ENCODE measurements around the gene KLHL36.

DNA sequence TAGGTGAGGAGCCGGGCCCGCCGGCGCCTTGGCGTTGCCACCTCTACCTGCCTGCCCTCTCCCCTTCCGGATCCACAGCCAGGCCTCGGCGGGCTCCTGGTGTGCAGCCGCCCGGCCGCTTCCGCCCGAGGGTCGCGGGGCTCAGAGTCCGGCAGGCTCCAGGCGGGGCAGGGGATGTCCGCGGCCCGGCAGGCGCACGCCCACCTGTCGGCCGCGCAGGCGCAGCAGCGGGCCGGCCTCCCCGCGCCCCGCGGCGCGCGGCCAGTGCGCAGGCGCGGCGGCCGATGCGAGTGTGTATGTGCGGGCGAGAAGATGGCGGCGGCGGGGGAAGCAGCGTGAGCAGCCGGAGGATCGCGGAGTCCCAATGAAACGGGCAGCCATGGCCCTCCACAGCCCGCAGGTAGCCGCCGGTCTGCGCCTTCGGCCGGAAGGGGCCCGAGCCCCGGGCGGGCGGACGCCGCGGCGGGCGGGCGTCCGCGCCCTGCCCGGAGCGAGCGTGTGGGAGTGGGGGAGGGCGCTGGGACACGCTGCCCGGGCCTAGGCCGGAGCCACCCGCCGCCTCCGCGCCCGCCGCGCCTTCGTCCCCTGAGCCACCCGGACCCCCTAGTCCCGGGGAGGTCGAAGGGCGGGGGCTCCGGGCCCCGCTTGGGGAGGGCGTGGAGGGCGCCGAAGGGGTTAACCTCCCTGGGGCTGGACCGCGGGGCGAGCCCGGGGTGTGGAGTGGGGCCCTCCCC, 51.6 kb downstream of the KLHL36 start, which contains the start of gene USP10:
- no peak for TF ChIP-seq FOSL1 (IDR thresholded peaks at IDR 0.05; ENCODE audit: low read depth)
- no peak for TF ChIP-seq TCF7L2 (IDR thresholded peaks at IDR 0.05; ENCODE audit: borderline replicate concordance, extremely low read depth, insufficient read depth, insufficient read length)
- no peak for TF ChIP-seq SP1 (IDR thresholded peaks at IDR 0.05; ENCODE audit: low read depth)
